Left ventricle myocardium inferior (tissue), 1 donor: ENCODE data around the gene LRRC56. TPM values are rescaled to one million over a fixed set of nuclear protein-coding genes. Genes with fewer than 3 reads are reported as not detected.
A peak's percentile ranks its signal among the peaks of the same experiment; 100 is the strongest.

Source experiments
- DNase-seq: peaks from one replicate; pipeline ENCODE4 v3.0.0-alpha.2; 2020
- H3K27ac ChIP-seq: fragments of 200-600 bp; replicated peaks from 2 replicates; pipeline ENCODE4 v1.8.0; 2021
- H3K27me3 ChIP-seq: fragments of 200-600 bp; 2 replicates; pipeline ENCODE4 v1.8.0; 2021; ENCODE audit warnings: low read depth
- H3K36me3 ChIP-seq: fragments of 200-600 bp; 2 replicates; pipeline ENCODE4 v1.8.0; 2021
- H3K4me1 ChIP-seq: fragments of 200-600 bp; 2 replicates; pipeline ENCODE4 v1.8.0; 2021
- H3K4me3 ChIP-seq: fragments of 200-600 bp; 2 replicates; pipeline ENCODE4 v1.8.0; 2021; ENCODE audit warnings: mild to moderate bottlenecking, moderate library complexity
- H3K9me3 ChIP-seq: fragments of 200-600 bp; replicated peaks from 2 replicates; pipeline ENCODE4 v1.8.0; 2021
- intact Hi-C: fragments of 100-400 bp; cut with micrococcal nuclease; formaldehyde crosslinking; loops from one replicate; pipeline ENCODE4 v1.11.0; 2022
- total RNA-seq: library from RNA; stranded (reverse); fragmentation: NEBNext Ultra II Directional; extraction: Animal tissue kit (Norgen Biotek cat#: 25700); gene quantifications from one replicate; pipeline ENCODE4 v1.2.1, GENCODE V29; 2021
- TF ChIP-seq, protein P1 (sequence below): fragments of 200-600 bp; IDR thresholded peaks from 2 replicates; pipeline ENCODE4 v1.8.0; 2021; ENCODE audit warnings: antibody characterized with exemption, mild to moderate bottlenecking, borderline replicate concordance
- donor health status: DM: no; HTN: yes; CAD: no; lungs with severe emphysema.

LRRC56 gene
- total RNA-seq, 1 donor from 2014 or later: 0.25 TPM

- TF ChIP-seq, protein P1, sequence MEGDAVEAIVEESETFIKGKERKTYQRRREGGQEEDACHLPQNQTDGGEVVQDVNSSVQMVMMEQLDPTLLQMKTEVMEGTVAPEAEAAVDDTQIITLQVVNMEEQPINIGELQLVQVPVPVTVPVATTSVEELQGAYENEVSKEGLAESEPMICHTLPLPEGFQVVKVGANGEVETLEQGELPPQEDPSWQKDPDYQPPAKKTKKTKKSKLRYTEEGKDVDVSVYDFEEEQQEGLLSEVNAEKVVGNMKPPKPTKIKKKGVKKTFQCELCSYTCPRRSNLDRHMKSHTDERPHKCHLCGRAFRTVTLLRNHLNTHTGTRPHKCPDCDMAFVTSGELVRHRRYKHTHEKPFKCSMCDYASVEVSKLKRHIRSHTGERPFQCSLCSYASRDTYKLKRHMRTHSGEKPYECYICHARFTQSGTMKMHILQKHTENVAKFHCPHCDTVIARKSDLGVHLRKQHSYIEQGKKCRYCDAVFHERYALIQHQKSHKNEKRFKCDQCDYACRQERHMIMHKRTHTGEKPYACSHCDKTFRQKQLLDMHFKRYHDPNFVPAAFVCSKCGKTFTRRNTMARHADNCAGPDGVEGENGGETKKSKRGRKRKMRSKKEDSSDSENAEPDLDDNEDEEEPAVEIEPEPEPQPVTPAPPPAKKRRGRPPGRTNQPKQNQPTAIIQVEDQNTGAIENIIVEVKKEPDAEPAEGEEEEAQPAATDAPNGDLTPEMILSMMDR: peak; percentile 100
- intact Hi-C loops: no loop called here
- no peaks in the 10 kb centered on the region for H3K27me3 ChIP-seq
- peak overlapping the region; percentile 84 for H3K27ac ChIP-seq
- peak overlapping the region; percentile 57 for H3K4me3 ChIP-seq
- peaks cover 8% of the 10 kb centered on the region for H3K36me3 ChIP-seq
- DNase-seq: peak; percentile 89
- peaks cover 9% of the 10 kb centered on the region for H3K9me3 ChIP-seq
- peaks cover 11% of the 10 kb centered on the region for H3K4me1 ChIP-seq
Measured at GRCh38 chr11:518463-519202, 18.7 kb upstream of the LRRC56 start.

GRCh38 chr11:520428-521176 lies 16.7 kb upstream of the LRRC56 start:
- DNase-seq: no peak
- Histone ChIP-seq H3K4me1 (peaks cover 11% of the 10 kb centered on the region), H3K9me3 (peaks cover 9% of the 10 kb centered on the region), H3K27ac (no peak overlapping the region), H3K4me3 (no peak overlapping the region), H3K36me3 (no peaks in the 10 kb centered on the region), H3K27me3 (no peaks in the 10 kb centered on the region)
- TF ChIP-seq, protein P1: peak; percentile 27
- intact Hi-C loops: no loop called here

DNA sequence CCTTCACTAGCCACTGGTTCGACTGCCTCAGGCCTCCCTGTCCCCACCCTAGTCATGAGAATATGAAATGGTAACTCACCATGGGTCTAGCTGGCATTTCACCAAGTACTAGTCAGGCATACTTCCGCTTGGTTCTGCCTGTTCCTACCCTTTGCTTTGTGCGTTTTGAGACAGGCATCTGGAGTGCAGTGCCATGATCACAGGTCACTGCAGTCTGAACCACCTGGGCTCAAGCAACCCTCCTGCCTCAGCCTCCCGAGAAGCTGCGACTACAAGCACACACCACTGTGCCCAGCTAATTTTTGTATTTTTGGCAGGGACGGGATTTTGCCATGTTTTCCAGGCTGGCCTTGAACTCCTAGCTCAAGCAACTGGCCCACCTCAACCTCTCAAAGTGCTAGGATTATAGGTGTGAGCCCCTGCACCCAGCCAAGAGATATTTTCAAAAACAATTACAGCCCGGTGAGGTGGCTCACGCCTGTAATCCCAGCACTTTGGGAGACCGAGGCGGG lies 16.1 kb upstream of the LRRC56 start:
- intact Hi-C loops: no loop called here

DNA sequence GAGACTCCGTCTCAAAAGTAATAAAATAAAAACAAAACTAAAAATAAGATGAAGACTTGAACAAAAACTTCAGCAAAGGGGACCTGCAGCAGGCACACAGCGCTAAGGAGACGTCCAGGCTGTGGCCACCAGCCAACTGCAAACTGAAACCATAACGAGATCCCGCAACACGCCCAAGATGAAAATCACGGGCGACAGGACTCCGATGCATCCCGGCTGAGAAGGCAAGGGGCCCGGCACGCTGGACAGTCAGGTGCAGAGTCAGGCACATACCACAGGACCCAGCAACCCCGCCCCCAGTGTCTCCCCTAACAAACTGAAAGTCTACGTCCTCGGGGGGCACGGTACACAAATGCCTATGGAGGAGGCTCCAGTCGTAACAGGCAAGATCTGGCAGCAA lies 11.1 kb upstream of the LRRC56 start:
- Histone ChIP-seq H3K27ac (no peak overlapping the region), H3K27me3 (no peaks in the 10 kb centered on the region), H3K4me1 (no peaks in the 10 kb centered on the region), H3K4me3 (no peak overlapping the region), H3K36me3 (peaks cover 3% of the 10 kb centered on the region), H3K9me3 (no peaks in the 10 kb centered on the region)
- DNase-seq: no peak
- TF ChIP-seq, protein P1: no peak
- intact Hi-C loops: no loop called here

More for the DNA sequence above, 16.1 kb upstream of the LRRC56 start:
- Histone ChIP-seq H3K9me3 (peaks cover 8% of the 10 kb centered on the region), H3K27ac (no peak overlapping the region), H3K4me1 (peaks cover 11% of the 10 kb centered on the region), H3K4me3 (no peak overlapping the region), H3K27me3 (no peaks in the 10 kb centered on the region), H3K36me3 (no peaks in the 10 kb centered on the region)
- DNase-seq: no peak
- TF ChIP-seq, protein P1: no peak

DNA sequence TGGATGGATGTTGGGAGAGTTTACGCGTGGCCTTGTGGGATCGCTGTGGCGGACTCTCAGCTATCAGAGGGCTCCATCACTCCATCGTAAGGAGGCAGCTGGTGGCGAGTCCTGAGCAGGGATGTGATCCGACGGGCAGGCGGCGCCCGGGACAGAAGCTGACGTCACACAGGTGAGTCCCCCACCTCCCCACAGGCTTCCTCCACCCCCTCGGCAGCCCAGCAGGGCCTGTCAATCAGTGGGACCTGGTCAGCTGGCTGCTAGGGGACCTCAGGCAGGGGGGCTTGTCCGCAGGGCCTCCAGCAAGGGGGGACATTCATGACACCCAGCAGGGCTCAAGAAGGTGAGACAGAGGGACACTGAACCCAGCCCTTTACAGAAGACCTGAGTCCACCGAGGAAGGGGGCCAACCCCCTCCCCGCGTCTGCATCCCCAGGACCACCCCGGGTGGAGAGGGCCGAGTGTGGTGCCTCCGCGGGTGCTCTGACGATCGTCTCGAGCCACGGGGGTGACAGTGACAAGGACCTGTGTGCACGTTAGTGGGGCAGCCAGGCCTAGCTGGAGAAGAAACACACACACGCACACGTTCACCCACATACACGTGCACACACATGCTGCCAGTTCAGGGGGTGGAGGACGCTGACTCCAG lies 9.0 kb upstream of the LRRC56 start:
- intact Hi-C loops: no loop called here
- Histone ChIP-seq H3K27me3 (no peaks in the 10 kb centered on the region), H3K4me3 (no peak overlapping the region), H3K27ac (no peak overlapping the region), H3K36me3 (peaks cover 24% of the 10 kb centered on the region), H3K9me3 (no peaks in the 10 kb centered on the region), H3K4me1 (peaks cover 15% of the 10 kb centered on the region)
- no peak for DNase-seq
- TF ChIP-seq, protein P1: no peak
